ENCODE results near the gene PCSK4. TPM values are rescaled to one million over a fixed set of nuclear protein-coding genes. Genes with fewer than 3 reads are reported as not detected.

The PCSK4 gene
- total RNA-seq, 1 experiment from 2014 or later = 3.9 TPM

DNA sequence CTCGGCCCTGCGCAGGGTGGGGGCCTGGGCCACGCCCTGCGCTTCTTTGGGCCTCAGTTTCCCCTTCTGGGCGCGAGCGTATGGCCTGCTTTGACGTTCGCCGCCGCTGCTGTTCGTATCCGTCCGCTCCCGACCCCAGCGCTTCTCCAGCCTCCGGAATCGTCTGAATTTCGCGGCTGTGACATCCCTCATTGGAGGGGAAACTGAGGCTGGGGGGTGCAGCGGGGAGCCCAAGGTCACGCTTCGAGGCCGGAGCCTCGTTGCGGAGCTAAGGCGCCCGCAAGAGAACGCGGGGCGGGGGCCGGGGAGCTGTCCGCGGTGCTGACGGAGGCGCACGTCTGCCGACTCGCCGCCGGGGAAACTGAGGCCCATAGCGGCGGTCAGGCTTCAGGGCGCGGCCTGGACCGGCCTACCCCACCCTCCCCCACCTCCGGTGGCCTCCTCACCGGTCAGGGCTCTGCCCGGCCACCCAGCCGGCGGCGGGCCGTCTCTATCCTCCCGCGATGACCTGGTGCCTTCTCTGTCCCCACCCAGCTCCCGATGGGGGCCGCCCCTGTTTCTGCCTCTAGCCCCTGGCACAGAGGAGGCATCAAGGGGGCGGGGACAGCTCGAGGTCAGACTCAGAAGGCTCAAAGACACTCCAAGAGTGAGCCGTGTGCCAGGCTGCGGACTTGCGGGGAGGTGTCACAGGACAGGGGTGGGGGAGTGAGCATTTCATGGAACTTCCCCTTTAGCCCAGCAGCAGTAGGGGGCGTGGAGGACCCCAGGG, 43.3 kb downstream of the PCSK4 start:
- Histone ChIP-seq H3K79me2 (ENCODE audit: low read length) (no peaks in the 10 kb centered on the region), H2AFZ (ENCODE audit: low read length) (no peak overlapping the region), H3K4me3 (ENCODE audit: low read length) (no peak overlapping the region), H3F3A (ENCODE audit: low read length, unreplicated experiment) (peaks cover 1% of the 10 kb centered on the region), H3K4me1 (ENCODE audit: insufficient read depth, low read length) (peaks cover 8% of the 10 kb centered on the region; the same call in 1 of the 2 replicates), H3K36me3 (ENCODE audit: low read depth, low read length) (peaks cover 8% of the 10 kb centered on the region; the same call in 1 of the 2 replicates), H3K9ac (ENCODE audit: low read length) (no peak overlapping the region), H3K9me2 (replicated peaks; ENCODE audit: low read length) (no peaks in the 10 kb centered on the region), H3K4me2 (ENCODE audit: low read length) (no peak overlapping the region), H3K9me3 (ENCODE audit: low read length) (no peaks in the 10 kb centered on the region), H3K27me3 (ENCODE audit: low read length) (peaks cover 8% of the 10 kb centered on the region; the same call in 1 of the 2 replicates), H4K20me1 (ENCODE audit: low read length) (peaks cover 3% of the 10 kb centered on the region), H3K27ac (ENCODE audit: low read length) (no peak overlapping the region)
- POLR2A ChIA-PET (ENCODE audit: unreplicated experiment) = no interaction called here
- ATAC-seq = no peak
- TF ChIP-seq EZH2 (IDR thresholded peaks at IDR 0.05; ENCODE audit: low read length, unreplicated experiment) (no peak), EZH2phosphoT487 (IDR thresholded peaks at IDR 0.05; ENCODE audit: borderline replicate concordance, low read length) (no peak)
- TF ChIP-seq, protein P1, sequence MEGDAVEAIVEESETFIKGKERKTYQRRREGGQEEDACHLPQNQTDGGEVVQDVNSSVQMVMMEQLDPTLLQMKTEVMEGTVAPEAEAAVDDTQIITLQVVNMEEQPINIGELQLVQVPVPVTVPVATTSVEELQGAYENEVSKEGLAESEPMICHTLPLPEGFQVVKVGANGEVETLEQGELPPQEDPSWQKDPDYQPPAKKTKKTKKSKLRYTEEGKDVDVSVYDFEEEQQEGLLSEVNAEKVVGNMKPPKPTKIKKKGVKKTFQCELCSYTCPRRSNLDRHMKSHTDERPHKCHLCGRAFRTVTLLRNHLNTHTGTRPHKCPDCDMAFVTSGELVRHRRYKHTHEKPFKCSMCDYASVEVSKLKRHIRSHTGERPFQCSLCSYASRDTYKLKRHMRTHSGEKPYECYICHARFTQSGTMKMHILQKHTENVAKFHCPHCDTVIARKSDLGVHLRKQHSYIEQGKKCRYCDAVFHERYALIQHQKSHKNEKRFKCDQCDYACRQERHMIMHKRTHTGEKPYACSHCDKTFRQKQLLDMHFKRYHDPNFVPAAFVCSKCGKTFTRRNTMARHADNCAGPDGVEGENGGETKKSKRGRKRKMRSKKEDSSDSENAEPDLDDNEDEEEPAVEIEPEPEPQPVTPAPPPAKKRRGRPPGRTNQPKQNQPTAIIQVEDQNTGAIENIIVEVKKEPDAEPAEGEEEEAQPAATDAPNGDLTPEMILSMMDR (conservative IDR thresholded peaks at IDR 0.05; ENCODE audit: low read depth, low read length) = no peak
- no peak for DNase-seq
- CTCF ChIA-PET = no interaction called here
- intact Hi-C loops (cut with micrococcal nuclease) = no loop called here
- no TSS peak for BruUV-seq (replicated peaks)

DNA sequence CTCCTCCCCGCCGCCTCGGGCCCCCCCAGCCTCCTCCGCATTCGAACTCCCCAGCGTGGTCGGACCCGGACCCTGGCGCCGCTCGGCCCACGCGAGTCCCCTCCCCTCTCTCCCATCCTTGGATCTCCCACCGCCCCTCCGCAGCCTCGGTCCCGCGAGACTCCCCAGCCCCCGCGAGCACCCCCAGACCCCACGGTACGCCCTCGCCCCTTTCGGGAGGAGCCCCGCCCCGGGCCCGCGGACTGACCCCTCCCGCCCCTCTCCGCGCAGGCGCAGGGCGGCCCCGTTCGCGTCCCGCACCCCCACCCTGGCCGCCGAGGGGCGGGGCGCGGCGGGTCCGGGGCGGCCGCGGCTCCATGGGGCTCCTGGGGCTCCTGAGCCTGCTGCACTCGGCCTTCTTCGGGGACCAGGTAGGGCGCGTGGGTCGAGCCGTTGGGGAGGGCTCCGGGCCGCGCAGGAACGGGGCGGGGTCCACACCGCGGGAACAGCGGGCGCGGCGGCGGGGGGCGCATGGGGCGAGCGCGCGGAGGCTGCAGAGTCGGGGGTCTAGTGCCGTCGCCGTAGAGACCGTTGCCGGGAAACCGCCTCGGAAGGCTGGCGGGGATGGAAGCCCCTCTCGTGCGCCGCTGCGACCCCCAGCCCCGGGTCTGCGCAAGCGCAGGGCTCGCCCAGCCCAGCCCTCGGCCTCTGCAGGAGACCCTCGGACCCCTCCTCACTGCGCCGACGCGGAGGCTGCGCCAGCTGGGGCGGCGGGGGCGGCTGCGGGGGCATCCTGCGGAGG, 44.0 kb downstream of the PCSK4 start:
- peak overlapping the region; percentile 42; the same call in 1 of the 2 replicates for H3K4me3 ChIP-seq (ENCODE audit: low read length)
- H3K9ac ChIP-seq (ENCODE audit: low read length) = no peak overlapping the region
- no peaks in the 10 kb centered on the region for H3K9me2 ChIP-seq (replicated peaks; ENCODE audit: low read length)
- peaks cover 14% of the 10 kb centered on the region for H3K36me3 ChIP-seq (ENCODE audit: low read depth, low read length)
- POLR2A ChIA-PET (ENCODE audit: unreplicated experiment) = no interaction called here
- H3K27me3 ChIP-seq (ENCODE audit: low read length) = peaks cover 6% of the 10 kb centered on the region; the same call in 1 of the 2 replicates
- DNase-seq (peak; percentile 37), ATAC-seq (no peak)
- peaks cover 7% of the 10 kb centered on the region for H3K79me2 ChIP-seq (ENCODE audit: low read length)
- no peak overlapping the region for H3K27ac ChIP-seq (ENCODE audit: low read length)
- no peaks in the 10 kb centered on the region for H3K9me3 ChIP-seq (ENCODE audit: low read length)
- TF ChIP-seq EZH2 (IDR thresholded peaks at IDR 0.05; ENCODE audit: low read length, unreplicated experiment) = no peak
- TF ChIP-seq EZH2phosphoT487 (IDR thresholded peaks at IDR 0.05; ENCODE audit: borderline replicate concordance, low read length) = no peak
- TF ChIP-seq, protein P1 (conservative IDR thresholded peaks at IDR 0.05; ENCODE audit: low read depth, low read length) = no peak
- peaks cover 9% of the 10 kb centered on the region for H3K4me1 ChIP-seq (ENCODE audit: insufficient read depth, low read length)
- CTCF ChIA-PET = no interaction called here
- H4K20me1 ChIP-seq (ENCODE audit: low read length) = peaks cover 11% of the 10 kb centered on the region
- intact Hi-C loops (cut with micrococcal nuclease) = no loop called here
- peak overlapping the region; percentile 78 for H3K4me2 ChIP-seq (ENCODE audit: low read length)
- H3F3A ChIP-seq (ENCODE audit: low read length, unreplicated experiment) = peaks cover 6% of the 10 kb centered on the region
- no TSS peak for BruUV-seq (replicated peaks)
- no peak overlapping the region for H2AFZ ChIP-seq (ENCODE audit: low read length)
